Stimulated activated CD8-positive, alpha-beta memory T cell treated with anti-CD3 and anti-CD28 coated beads, Interleukin-4, amount 100 ng/mL, for 48 hours (primary cell): ENCODE measurements around the gene ECM2.
"Not testable (repeated sequence)": the region's sequence is repeated elsewhere in the genome, so short reads cannot be mapped to it uniquely, and the experiment has no call there.

Experiments used
- DNase-seq: peaks from one replicate; pipeline ENCODE4 v3.0.0-alpha.2; 2020

ECM2 gene

DNA sequence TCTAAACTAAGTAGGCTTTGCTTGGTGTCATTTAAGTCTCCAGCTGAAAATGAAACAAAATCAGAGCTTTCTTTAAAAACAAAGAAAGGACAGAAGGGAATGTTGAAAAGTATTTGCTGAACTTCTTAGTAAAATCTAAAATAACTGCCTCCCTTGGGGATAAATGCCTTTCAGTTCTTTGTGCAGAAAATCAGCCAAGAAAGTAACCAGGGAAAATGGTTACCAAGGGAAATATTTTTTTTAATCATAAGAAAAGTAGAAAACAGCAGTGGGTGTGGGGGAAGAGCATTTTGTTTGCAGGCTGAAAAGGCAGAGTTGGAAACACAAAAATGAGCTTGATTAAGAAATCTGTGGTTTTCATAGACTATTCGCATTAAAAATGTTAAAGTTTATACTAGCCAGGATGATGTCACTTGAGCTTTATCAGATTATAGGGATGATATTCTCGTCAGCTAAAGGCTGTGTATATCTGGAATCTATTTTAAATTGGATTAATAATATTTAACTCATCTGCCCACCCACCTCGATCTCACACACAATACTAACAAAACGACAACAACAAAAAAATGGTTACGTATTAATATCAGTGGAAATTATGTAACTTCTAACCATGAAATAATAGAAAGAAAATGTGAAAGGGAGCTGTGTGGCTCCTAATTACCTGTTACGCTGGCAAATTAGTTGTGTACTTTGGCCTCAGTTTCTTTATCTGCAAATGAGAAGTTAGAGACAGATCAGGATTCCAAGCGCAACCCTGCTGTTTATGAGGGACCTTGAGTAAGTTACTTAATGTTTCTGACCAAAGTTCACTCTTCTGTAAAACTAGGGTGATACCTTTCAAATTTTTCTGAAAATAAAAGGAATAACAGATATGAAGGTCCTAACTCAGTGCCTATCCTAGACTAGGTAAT, at the start of gene ECM2:
TSS of gene ECM2 (minus strand) at position 51 of the 911 bp plus-strand sequence. CDS start 13,124 bp downstream, outside the sequence.
- DNase-seq = no peak

GRCh38 chr9:92576175-92576574, 40.4 kb upstream of the ECM2 start:
- no peak for DNase-seq

DNA sequence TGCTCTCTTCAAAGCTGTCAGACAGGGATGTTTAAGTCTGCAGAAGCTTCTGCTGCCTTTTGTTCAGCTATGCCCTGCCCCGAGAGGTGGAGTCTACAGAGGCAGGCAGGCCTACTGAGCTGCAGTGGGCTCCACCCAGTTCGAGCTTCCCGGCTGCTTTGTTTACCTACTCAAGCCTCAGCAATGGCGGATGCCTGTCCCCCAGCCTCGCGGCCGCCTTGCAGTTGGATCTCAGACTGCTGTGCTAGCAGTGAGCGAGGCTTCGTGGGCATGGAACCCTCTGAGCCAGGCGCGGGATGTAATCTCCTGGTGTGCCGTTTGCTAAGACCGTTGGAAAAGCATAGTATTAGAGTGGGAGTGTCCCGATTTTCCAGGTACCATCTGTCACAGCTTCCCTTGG, 37.8 kb upstream of the ECM2 start:
- not testable (repeated sequence) for DNase-seq

GRCh38 chr9:92571871-92572270, 36.1 kb upstream of the ECM2 start:
- not testable (repeated sequence) for DNase-seq

GRCh38 chr9:92564982-92565381, 29.2 kb upstream of the ECM2 start:
- DNase-seq = no peak

DNA sequence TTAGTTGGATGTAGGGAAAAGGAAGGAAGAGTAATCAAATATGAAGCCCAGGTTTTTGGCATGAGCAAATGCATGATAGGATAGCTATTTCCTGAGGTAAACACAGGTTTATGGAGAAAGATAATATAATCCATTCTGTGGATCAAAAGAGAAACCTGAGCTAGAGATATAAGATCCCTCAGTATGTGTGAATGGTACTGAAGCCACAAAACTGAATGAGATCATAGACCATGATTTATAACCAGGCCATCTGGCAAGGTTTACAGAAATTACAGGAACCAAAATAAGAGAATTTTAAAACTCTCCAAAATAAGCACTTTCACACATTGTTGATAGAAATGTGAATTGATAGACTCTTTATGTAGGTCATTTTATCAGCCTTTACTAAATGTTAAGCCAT, 28.7 kb upstream of the ECM2 start:
- no peak for DNase-seq

GRCh38 chr9:92563116-92564100, 27.6 kb upstream of the ECM2 start:
- no peak for DNase-seq

GRCh38 chr9:92562461-92562967, 26.7 kb upstream of the ECM2 start:
- no peak for DNase-seq

- no peak for DNase-seq
Measured at GRCh38 chr9:92561374-92562330, 25.9 kb upstream of the ECM2 start.

- no peak for DNase-seq
Measured at GRCh38 chr9:92558612-92559374, 23.0 kb upstream of the ECM2 start.

DNA sequence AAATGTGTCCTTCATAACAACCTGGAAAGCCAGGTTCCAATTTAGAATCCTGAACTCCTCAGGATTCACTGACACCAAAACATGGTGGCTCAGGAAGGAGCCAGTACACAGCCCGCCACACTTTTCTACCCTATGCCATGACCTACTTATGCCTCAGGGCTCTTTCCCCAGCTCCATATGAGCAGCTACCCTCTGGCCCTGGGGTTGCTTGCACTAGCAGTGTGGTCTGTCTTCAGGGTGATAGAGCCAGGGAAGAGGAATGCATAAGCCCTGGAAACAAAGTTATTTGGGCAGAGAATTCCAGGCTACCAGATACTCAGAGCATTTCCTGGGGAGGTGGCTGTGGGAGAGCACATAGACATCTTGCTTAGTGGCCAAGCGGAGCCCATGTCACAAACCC, 15.0 kb upstream of the ECM2 start:
- DNase-seq = no peak

DNA sequence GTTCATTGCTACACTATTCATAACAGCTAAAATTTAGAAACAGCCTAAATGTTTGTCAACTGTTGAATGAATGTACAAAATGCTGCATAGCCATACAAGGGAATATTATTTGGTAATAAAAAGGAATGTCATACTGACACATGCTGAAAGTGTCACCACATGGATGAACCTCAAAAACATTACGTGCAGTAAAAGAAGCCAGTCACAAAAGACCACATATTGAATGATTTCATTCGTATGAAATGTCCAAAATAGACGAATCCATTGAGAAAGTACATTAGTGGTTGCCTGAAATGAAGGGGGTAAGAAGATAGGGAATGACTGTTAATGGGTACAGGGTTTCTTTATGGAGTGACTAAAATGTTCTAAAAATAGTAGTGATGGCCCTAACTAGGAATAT, 11.6 kb upstream of the ECM2 start:
- no peak for DNase-seq

DNA sequence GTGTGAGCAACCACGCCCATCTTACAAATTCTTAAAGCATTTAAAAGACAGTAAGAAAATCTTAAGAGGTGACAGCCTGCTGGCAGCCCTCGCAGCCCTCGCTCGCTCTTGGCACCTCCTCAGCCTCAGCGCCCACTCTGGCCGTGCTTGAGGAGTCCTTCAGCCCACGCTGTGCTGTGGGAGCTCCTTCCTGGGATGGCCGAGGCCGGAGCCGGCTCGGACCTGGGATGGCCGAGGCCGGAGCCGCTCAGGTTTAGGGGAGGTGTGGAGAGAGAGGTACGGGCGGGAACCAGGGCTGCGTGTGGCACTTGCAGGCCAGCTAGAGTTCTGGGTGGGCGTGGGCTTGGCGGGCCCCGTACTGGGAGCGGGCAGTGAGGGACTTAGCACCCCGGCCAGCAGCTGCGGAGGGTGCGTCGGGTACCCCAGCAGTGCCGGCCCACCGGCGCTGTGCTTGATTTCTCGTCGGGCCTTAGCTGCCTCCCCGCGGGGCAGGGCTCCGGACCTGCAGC, 9.3 kb upstream of the ECM2 start:
- no peak for DNase-seq

DNA sequence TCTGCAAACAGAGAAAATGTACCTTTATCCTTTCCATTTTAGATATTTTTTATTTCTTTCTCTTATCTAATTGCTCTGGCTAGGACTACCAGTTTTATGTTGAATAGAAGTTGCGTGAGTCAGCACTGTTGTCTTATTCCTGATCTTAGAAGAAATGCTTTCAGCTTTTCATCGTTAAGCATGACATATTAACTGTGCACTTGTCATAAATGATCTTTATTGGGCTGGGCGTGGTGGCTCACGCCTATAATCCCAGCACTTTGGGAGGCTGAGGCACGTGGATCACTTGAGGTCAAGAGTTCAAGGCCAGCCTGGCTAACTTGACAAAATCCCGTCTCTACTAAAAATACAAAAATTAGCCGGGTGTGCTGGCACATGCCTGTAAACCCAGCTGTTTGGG, 8.2 kb upstream of the ECM2 start:
- no peak for DNase-seq

GRCh38 chr9:92538541-92538940, 2.8 kb upstream of the ECM2 start:
- no peak for DNase-seq

GRCh38 chr9:92534674-92535073, 1.1 kb downstream of the ECM2 start:
- no peak for DNase-seq

- DNase-seq = no peak
Measured at GRCh38 chr9:92534204-92534603, 1.6 kb downstream of the ECM2 start.

GRCh38 chr9:92530893-92531292, 4.9 kb downstream of the ECM2 start:
- no peak for DNase-seq

DNA sequence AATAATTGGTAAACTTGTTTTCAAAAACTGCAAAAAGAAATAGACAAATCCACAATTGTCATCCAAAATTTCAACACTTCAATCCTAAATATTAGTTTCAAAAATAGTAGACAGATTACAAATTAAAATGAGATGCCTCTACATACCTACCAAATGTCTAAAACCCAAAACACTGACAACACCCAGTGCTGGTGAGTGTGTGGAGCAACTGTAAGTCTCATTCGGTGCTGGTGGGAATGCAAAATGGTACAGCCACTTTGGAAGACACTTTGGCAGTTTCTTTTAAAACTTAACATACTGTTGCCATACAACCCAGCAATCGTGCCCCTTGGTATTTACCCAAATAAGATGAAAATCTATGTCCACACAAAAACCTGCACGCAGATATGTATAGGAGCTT, 6.7 kb downstream of the ECM2 start:
- DNase-seq = no peak

DNA sequence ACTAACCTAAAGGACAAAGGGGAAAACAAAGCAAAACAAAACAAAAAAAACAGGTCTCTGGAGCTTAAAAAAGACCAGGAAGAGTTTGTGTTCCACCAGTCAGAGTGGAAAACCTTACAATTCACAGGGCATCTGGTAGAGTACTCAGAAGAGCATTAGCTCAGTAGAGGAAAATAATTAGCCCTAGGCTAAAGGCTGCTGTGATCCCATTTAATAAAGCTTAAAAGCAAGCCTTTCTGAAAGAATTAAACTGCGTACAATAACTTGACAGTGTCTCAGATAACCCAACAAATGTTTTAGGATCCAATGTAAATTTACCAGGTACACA, 7.3 kb downstream of the ECM2 start:
- no peak for DNase-seq

- no peak for DNase-seq
Measured at GRCh38 chr9:92527832-92528521, 7.8 kb downstream of the ECM2 start.
